Neural progenitor cell (in vitro differentiated cells): ENCODE measurements around the gene TPP1.

ENCODE experiments used
- EZH2 ChIP-seq: fragments of 200-600 bp; sonication (generic); IDR thresholded peaks from 2 replicates; pipeline ENCODE4 v1.6.1; 2017; ENCODE audit warnings: antibody characterized with exemption, mild to moderate bottlenecking, moderate library complexity
- TF ChIP-seq, protein P1 (sequence below): fragments of 200-600 bp; sonication (generic); IDR thresholded peaks from 2 replicates; pipeline ENCODE4 v1.5.1; 2017; ENCODE audit warnings: antibody characterized with exemption, mild to moderate bottlenecking

GRCh38 chr11:6601041-6601461, 18.2 kb downstream of the TPP1 start:
- TF ChIP-seq, protein P1, sequence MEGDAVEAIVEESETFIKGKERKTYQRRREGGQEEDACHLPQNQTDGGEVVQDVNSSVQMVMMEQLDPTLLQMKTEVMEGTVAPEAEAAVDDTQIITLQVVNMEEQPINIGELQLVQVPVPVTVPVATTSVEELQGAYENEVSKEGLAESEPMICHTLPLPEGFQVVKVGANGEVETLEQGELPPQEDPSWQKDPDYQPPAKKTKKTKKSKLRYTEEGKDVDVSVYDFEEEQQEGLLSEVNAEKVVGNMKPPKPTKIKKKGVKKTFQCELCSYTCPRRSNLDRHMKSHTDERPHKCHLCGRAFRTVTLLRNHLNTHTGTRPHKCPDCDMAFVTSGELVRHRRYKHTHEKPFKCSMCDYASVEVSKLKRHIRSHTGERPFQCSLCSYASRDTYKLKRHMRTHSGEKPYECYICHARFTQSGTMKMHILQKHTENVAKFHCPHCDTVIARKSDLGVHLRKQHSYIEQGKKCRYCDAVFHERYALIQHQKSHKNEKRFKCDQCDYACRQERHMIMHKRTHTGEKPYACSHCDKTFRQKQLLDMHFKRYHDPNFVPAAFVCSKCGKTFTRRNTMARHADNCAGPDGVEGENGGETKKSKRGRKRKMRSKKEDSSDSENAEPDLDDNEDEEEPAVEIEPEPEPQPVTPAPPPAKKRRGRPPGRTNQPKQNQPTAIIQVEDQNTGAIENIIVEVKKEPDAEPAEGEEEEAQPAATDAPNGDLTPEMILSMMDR: no peak
- TF ChIP-seq EZH2: no peak
